Panc1 (cell line): ENCODE results near the gene SPOCK1.

Source experiments
- CTCF ChIP-seq: fragments of 450-650 bp; IDR thresholded peaks from 2 replicates; pipeline ENCODE4 v1.5.1; 2017; ENCODE audit warnings: mild to moderate bottlenecking
- POLR2AphosphoS5 ChIP-seq: IDR thresholded peaks from 2 replicates; pipeline ENCODE4 v1.6.1; 2012; ENCODE audit warnings: mild to moderate bottlenecking, low read depth, low read length, moderate library complexity
- REST ChIP-seq, 2 experiments: IDR thresholded peaks; 2 replicates each; pipeline ENCODE4 v1.6.1; 2011 to 2012; ENCODE audit warnings: low read depth in 2 of 2, control low read depth in 1 of 2, low read length in 1 of 2, mild to moderate bottlenecking in 1 of 2, moderate library complexity in 1 of 2; ENCODE audit not compliant: insufficient read depth in 1 of 2
- SIN3A ChIP-seq: IDR thresholded peaks from 2 replicates; pipeline ENCODE4 v1.6.1; 2012; ENCODE audit warnings: low read depth, mild to moderate bottlenecking, low read length, moderate library complexity, borderline replicate concordance; ENCODE audit not compliant: insufficient read depth
- TCF7L2 ChIP-seq: IDR thresholded peaks from 2 replicates; pipeline ENCODE4 v1.6.1; 2011; ENCODE audit warnings: mild to moderate bottlenecking, low read depth, low read length, inconsistent platforms

GRCh38 chr5:137032929-137033328 is 466.2 kb downstream of the SPOCK1 start:
- TF ChIP-seq POLR2AphosphoS5, result no peak
- TF ChIP-seq CTCF, result no peak
- no peak for TF ChIP-seq SIN3A
- no peak for TF ChIP-seq REST (IDR thresholded peaks at IDR 0.05; ENCODE audit: insufficient read depth in 1 of 2, low read depth in 2 of 2, low read length in 1 of 2)
- TF ChIP-seq TCF7L2, result no peak
